ENCODE results near the gene STPG4. TPM values are rescaled to one million over a fixed set of nuclear protein-coding genes. Genes with fewer than 3 reads are reported as not detected.

Gene STPG4
- total RNA-seq, 4 donors from 2014 or later, result 0.22 to 1.1 (median 0.42) TPM; not detected in 1

DNA sequence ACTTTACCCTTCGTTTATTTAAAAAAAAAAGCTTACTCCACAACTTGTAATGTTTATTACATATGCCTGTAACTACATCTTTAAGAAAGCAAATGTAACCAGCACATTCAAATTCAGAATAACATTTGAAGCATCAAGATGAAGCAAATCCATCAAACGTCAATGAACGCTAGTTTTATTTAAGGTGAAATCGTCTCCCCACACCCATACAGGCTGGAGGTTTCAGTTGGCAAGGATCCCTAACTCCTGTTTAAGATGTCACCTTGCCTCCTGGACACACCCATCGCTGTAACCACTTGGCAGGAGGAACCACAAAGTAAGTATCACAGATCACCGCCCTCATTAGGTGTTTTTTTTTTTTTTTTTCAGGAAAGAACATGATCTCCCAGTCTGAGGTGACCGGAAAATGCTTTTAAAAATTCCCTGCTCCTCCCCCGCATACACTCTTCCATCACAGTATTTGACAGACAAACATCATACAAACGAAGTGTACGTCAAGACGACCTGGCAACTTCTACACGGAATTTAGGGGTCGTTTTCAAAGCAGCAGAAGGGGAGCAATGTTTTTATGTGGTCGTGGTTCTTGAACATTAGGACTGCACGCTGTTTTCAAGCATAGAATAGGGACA is 19.7 kb upstream of the STPG4 start:
- intact Hi-C loops (cut with DNase I), result no loop called here
- H3K36me3 ChIP-seq, result no peaks in the 10 kb centered on the region
- peak overlapping the region; percentile 6 to 86 (median 79) for H3K4me3 ChIP-seq (replicated peaks in 1 of 3)
- H3K9me3 ChIP-seq, result no peaks in the 10 kb centered on the region
- peak; percentile 87 to 88 for DNase-seq
- WGBS, 2 donors, result 1% methylated on average over 15 of the region's 15 CpGs
- TF ChIP-seq, protein P1, sequence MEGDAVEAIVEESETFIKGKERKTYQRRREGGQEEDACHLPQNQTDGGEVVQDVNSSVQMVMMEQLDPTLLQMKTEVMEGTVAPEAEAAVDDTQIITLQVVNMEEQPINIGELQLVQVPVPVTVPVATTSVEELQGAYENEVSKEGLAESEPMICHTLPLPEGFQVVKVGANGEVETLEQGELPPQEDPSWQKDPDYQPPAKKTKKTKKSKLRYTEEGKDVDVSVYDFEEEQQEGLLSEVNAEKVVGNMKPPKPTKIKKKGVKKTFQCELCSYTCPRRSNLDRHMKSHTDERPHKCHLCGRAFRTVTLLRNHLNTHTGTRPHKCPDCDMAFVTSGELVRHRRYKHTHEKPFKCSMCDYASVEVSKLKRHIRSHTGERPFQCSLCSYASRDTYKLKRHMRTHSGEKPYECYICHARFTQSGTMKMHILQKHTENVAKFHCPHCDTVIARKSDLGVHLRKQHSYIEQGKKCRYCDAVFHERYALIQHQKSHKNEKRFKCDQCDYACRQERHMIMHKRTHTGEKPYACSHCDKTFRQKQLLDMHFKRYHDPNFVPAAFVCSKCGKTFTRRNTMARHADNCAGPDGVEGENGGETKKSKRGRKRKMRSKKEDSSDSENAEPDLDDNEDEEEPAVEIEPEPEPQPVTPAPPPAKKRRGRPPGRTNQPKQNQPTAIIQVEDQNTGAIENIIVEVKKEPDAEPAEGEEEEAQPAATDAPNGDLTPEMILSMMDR (IDR thresholded peaks at IDR 0.05), result no peak
- peak in 1 of 2 donors; percentile 15 for TF ChIP-seq POLR2A (IDR thresholded peaks at IDR 0.05)
- H3K27ac ChIP-seq, result peak overlapping the region; percentile 98 to 99 (median 99)
- H3K4me1 ChIP-seq, result peaks cover 41 to 46% of the 10 kb centered on the region in 2 donors
- no peaks in the 10 kb centered on the region for H3K27me3 ChIP-seq

DNA sequence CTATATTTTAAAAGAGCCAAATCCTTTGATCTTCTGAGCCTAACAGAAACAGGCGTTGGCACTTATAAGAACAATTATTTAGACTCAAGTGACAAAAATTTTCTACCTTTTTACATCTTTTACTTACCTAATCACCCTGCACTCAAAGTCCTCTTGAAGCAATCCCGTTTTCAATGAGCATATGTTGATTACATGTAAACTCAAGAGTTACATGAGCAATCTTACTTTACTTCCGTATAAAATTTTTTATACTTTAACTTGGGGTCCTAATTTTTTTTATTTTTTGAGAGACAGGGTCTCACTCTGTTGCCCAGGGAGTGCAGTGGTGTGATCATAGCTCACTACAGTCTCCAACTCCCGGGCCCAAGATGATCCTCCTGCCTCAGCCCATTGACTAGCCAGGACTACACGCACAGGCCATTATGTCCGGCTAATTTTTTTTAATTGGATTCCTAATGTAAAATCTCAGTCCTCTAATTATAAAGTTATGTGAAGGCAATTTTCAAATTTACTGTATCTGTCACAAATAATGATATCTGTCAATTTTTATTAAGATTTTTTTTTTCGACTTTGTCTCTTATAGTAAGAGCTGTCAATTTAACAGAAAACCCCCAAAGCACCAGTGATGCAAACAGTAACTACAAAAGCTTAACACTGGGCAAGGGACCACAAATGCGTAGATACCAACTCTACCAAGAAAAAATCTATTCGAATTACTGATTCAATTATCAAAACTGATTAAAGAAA is 19.1 kb upstream of the STPG4 start:
- 18 to 21% methylated on average over 9 of the region's 9 CpGs for WGBS, 2 donors
- H3K27ac ChIP-seq, result peak overlapping the region; percentile 49 to 99 (median 60)
- DNase-seq, result peak; percentile 32
- H3K36me3 ChIP-seq, result no peaks in the 10 kb centered on the region
- no peaks in the 10 kb centered on the region for H3K9me3 ChIP-seq
- H3K27me3 ChIP-seq, result no peaks in the 10 kb centered on the region
- peaks cover 46 to 51% of the 10 kb centered on the region in 2 donors for H3K4me1 ChIP-seq
- H3K4me3 ChIP-seq (replicated peaks in 1 of 3), result peak overlapping the region in 2 of 3 donors; percentile 79 to 86
- TF ChIP-seq, protein P1 (IDR thresholded peaks at IDR 0.05), result no peak
- no peak for TF ChIP-seq POLR2A (IDR thresholded peaks at IDR 0.05)
- intact Hi-C loops (cut with DNase I), result no loop called here

DNA sequence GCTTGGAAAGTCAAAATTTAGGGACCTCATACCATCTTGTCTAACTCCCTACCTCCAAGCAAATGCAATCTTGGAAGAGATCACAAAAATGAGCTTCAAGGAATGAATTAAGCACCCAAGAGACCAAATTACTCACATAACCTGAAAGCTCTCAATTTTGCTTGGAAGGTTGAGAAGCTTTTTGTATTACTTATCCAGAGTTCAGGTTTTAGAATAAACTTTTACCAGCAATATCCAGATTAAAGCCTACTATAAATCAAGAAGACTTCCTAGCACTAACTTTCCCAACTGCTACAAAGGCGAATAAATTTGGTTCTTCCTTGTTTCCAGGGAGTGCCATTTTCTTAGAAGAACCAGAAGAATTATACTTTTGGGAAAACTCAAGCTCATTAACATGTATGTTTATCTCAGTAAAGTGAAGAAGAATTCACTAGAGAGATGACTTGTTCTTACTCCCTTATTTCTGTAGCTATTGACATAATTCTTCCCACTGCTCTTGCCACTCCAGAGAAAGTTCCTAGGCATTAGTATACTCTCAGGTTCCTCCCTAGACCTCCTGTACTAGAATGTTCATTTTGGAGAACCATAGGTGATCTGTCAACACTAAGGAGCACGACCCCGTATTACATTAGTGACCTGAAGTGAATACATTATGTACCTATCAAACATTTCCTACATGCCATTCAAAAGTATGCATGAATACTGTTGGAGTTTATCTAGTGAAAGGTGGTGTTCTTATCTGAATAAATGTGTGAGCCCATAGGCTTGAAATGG is 18.0 kb upstream of the STPG4 start:
- Histone ChIP-seq H3K4me1 (peaks cover 56 to 62% of the 10 kb centered on the region in 2 donors), H3K9me3 (no peaks in the 10 kb centered on the region), H3K27me3 (no peaks in the 10 kb centered on the region), H3K27ac (peak overlapping the region; percentile 49 to 99 (median 60)), H3K36me3 (no peaks in the 10 kb centered on the region), H3K4me3 (replicated peaks in 1 of 3) (no peak overlapping the region)
- intact Hi-C loops (cut with DNase I), result no loop called here
- DNase-seq, result no peak
- TF ChIP-seq, protein P1 (IDR thresholded peaks at IDR 0.05), result no peak
- TF ChIP-seq POLR2A (IDR thresholded peaks at IDR 0.05), result no peak
- WGBS, 2 donors, result 49 to 51% methylated on average over 3 of the region's 3 CpGs

DNA sequence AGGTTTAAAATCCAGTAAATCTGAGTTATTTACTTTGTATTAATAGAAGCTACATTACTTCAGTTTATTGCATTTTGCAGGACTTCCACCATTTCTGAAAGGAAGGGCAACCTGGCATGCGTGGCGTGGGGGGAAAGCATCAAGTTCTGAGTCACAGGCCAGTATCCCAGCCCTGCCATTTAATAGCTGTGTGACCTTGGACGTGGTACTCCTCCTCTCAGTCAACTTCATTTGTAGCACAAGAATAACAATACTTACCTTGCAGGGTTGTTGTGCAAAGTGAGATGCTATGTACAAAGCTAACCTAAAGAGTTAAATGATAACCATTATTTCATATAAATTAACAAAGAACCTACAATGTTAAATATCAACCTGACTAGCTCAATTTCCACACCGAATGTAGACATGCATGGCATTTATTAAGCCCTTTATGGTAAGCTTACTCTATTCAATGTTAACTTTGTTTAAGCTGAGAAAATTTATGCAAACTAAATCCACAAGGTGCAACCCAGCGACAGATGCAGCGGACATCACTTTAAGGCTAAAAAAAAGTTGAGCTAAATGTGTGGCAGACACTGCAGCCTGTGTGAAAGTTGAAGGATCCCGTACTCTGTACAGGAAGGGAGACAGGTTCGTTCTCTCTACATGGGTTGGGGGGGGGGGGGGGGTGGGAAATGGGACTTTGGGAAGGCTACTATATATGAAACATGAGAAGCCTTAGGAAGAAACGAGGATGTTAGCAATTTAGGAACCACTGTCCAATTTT is 17.2 kb upstream of the STPG4 start:
- TF ChIP-seq, protein P1 (IDR thresholded peaks at IDR 0.05), result no peak
- no peak for TF ChIP-seq POLR2A (IDR thresholded peaks at IDR 0.05)
- H3K4me3 ChIP-seq (replicated peaks in 1 of 3), result no peak overlapping the region
- intact Hi-C loops (cut with DNase I), result no loop called here
- no peaks in the 10 kb centered on the region for H3K9me3 ChIP-seq
- no peaks in the 10 kb centered on the region for H3K27me3 ChIP-seq
- no peaks in the 10 kb centered on the region for H3K36me3 ChIP-seq
- DNase-seq, result no peak
- peaks cover 60 to 66% of the 10 kb centered on the region in 2 donors for H3K4me1 ChIP-seq
- WGBS, 2 donors, result 44 to 48% methylated on average over 9 of the region's 9 CpGs
- H3K27ac ChIP-seq, result peak overlapping the region in 2 of 3 donors; percentile 60 to 99

All from thyroid gland (tissue), 4 donors.